Gastrocnemius medialis (tissue), 4 donors: ENCODE results near the gene DPYSL4. TPM values are rescaled to one million over a fixed set of nuclear protein-coding genes. Genes with fewer than 3 reads are reported as not detected.

Experiments
- ATAC-seq, 2 donors: fragments of 150-250 bp; one replicate each; pipeline ENCODE4 v1.9.1; 2016
- DNase-seq, 2 donors: peaks; one replicate each; pipeline ENCODE4 v3.0.0-alpha.2; 2019
- H3K27ac ChIP-seq, 4 donors: fragments of 200-600 bp; sonication (generic); 1 replicate in 1 of 4; 2 replicates in 3 of 4; pipeline ENCODE4 v1.5.1; 2016 to 2018; ENCODE audit warnings: mild to moderate bottlenecking in 2 of 4, moderate library complexity in 1 of 4
- H3K27me3 ChIP-seq, 3 donors: fragments of 200-600 bp; sonication (generic) in 2 of 3; 1 replicate in 1 of 3; 2 replicates in 2 of 3; pipeline versions ENCODE4 v1.5.1 to v1.6.0; 2016 to 2019; ENCODE audit warnings: mild to moderate bottlenecking in 1 of 3, moderate library complexity in 1 of 3
- H3K36me3 ChIP-seq, 2 donors: fragments of 200-600 bp; sonication (generic) in 1 of 2; one replicate each; pipeline ENCODE4 v1.5.1; 2017 to 2018
- H3K4me1 ChIP-seq, 2 donors: fragments of 200-600 bp; sonication (generic) in 1 of 2; one replicate each; pipeline ENCODE4 v1.5.1; 2016 to 2017; ENCODE audit warnings: mild to moderate bottlenecking in 2 of 2
- H3K4me3 ChIP-seq, 4 donors: fragments of 200-600 bp; sonication (generic) in 3 of 4; 1 replicate in 1 of 4; 2 replicates in 3 of 4; pipeline ENCODE4 v1.5.1; 2016 to 2019; ENCODE audit warnings: mild to moderate bottlenecking in 2 of 4
- H3K9me3 ChIP-seq, 3 donors: fragments of 200-600 bp; sonication (generic) in 2 of 3; 1 replicate in 1 of 3; 2 replicates in 2 of 3; pipeline ENCODE4 v1.5.1; 2016 to 2019
- POLR2A ChIP-seq, 2 donors: fragments of 450-650 bp; IDR thresholded peaks; one replicate each; pipeline ENCODE4 v1.6.1; 2017; ENCODE audit warnings: antibody characterized with exemption in 2 of 2, mild to moderate bottlenecking in 2 of 2, moderate library complexity in 2 of 2
- in situ Hi-C, 4 donors: fragments of 200-750 bp; cut with MboI; loops; one replicate each; pipeline versions ENCODE4 v1.15.0 to v1.8.0; 2017; ENCODE audit warnings: low sequenced_read_pairs in 4 of 4
- intact Hi-C: fragments of 100-400 bp; cut with DNase I; formaldehyde crosslinking; loops from one replicate; pipeline ENCODE4 v1.15.1; 2023; ENCODE audit warnings: low total_unique reads
- total RNA-seq, 4 donors: library from RNA; depleted of rRNA; stranded (reverse); fragments of >200 nt; gene quantifications; one replicate each; pipeline versions ENCODE4 v1.1.0 to v1.2.3, GENCODE V29; 2016
- TF ChIP-seq, protein P1 (sequence below), 5 experiments: fragments of 450-650 bp in 3 of 5; fragments of 200-600 bp in 2 of 5; sonication (generic) in 2 of 5; IDR thresholded peaks in 4 of 5; conservative IDR thresholded peaks in 1 of 5; 1 replicate in 4 of 5; 2 replicates in 1 of 5; pipeline ENCODE4 v1.5.1; 2016 to 2019; ENCODE audit warnings: antibody characterized with exemption in 5 of 5, mild to moderate bottlenecking in 3 of 5, moderate library complexity in 3 of 5

Gene DPYSL4
- total RNA-seq, 4 donors from 2014 or later, result 0.29 to 1.3 (median 0.46) TPM

DNA sequence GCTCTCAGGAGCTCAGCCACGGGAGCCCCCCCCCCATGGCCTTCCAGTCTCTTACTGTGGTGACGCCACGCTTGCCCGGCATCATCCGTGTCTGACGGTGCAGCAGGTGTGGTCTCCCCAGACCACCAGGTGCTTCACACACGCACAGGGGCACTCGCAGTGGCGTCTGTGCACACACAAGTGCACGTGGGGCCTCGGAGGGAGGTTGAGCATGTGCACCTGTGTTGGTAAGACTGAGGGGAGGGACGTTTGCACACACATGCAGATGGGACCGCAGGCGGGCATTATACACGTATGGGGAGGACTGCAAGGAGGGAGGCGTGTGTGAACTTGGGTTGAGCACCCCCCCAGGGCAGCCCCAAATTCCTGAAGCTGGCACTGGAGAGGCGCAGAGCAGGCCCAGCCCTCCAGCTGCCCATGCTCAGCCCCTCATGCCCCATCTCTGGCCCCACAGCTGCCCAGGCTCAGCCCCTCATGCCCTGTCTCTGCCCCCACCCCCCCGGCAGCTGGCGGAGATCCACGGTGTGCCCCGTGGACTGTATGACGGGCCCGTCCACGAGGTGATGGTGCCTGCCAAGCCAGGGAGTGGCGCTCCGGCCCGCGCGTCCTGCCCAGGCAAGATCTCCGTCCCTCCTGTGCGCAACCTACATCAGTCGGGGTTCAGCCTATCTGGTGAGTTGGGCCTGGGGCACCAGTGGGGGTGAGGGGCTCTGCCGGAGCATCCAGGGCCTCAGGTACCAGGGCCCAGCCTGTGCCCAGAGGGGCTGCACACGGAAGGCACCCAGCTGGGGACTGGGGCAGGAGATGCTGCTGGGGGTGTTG is 16.7 kb downstream of the DPYSL4 start:
- no peaks in the 10 kb centered on the region for H3K9me3 ChIP-seq

GRCh38 chr10:132204078-132204780 is 17.5 kb downstream of the DPYSL4 start:
- H3K27ac ChIP-seq, result no peak overlapping the region
- H3K4me1 ChIP-seq, result no peaks in the 10 kb centered on the region
- TF ChIP-seq POLR2A (IDR thresholded peaks at IDR 0.05), result no peak
- TF ChIP-seq, protein P1, sequence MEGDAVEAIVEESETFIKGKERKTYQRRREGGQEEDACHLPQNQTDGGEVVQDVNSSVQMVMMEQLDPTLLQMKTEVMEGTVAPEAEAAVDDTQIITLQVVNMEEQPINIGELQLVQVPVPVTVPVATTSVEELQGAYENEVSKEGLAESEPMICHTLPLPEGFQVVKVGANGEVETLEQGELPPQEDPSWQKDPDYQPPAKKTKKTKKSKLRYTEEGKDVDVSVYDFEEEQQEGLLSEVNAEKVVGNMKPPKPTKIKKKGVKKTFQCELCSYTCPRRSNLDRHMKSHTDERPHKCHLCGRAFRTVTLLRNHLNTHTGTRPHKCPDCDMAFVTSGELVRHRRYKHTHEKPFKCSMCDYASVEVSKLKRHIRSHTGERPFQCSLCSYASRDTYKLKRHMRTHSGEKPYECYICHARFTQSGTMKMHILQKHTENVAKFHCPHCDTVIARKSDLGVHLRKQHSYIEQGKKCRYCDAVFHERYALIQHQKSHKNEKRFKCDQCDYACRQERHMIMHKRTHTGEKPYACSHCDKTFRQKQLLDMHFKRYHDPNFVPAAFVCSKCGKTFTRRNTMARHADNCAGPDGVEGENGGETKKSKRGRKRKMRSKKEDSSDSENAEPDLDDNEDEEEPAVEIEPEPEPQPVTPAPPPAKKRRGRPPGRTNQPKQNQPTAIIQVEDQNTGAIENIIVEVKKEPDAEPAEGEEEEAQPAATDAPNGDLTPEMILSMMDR (IDR thresholded peaks at IDR 0.05 in 4 of 5, conservative IDR thresholded peaks at IDR 0.05 in 1 of 5), result no peak
- H3K9me3 ChIP-seq, result no peaks in the 10 kb centered on the region
- no peaks in the 10 kb centered on the region for H3K36me3 ChIP-seq
- no peaks in the 10 kb centered on the region for H3K27me3 ChIP-seq
- in situ Hi-C loops, result loop anchor here in 1 of 4 donors (25.0 kb wide), 1 partner anchor 258 kb away; no protein-coding TSS in a partner anchor
- no peak for DNase-seq
- intact Hi-C loops, result no loop called here
- H3K4me3 ChIP-seq, result no peak overlapping the region
- ATAC-seq, result no peak

More for the DNA sequence above, 16.7 kb downstream of the DPYSL4 start:
- ATAC-seq (no peak), DNase-seq (no peak)
- no peaks in the 10 kb centered on the region for H3K27me3 ChIP-seq
- no peaks in the 10 kb centered on the region for H3K36me3 ChIP-seq
- no peak overlapping the region for H3K27ac ChIP-seq
- H3K4me3 ChIP-seq, result no peak overlapping the region
- intact Hi-C loops, result no loop called here
- TF ChIP-seq POLR2A (IDR thresholded peaks at IDR 0.05), result no peak
- TF ChIP-seq, protein P1 (IDR thresholded peaks at IDR 0.05 in 4 of 5, conservative IDR thresholded peaks at IDR 0.05 in 1 of 5), result no peak
- in situ Hi-C loops, result loop anchor here in 1 of 4 donors (25.0 kb wide), 1 partner anchor 259 kb away; no protein-coding TSS in a partner anchor
- no peaks in the 10 kb centered on the region for H3K4me1 ChIP-seq

- in situ Hi-C loops, result loop anchor here in 1 of 4 donors (25.0 kb wide), 1 partner anchor 257 kb away; no protein-coding TSS in a partner anchor
- Histone ChIP-seq H3K4me3 (no peak overlapping the region), H3K27ac (no peak overlapping the region), H3K4me1 (no peaks in the 10 kb centered on the region), H3K36me3 (no peaks in the 10 kb centered on the region), H3K9me3 (no peaks in the 10 kb centered on the region), H3K27me3 (no peaks in the 10 kb centered on the region)
- intact Hi-C loops, result no loop called here
- TF ChIP-seq POLR2A (IDR thresholded peaks at IDR 0.05), result no peak
- TF ChIP-seq, protein P1 (IDR thresholded peaks at IDR 0.05 in 4 of 5, conservative IDR thresholded peaks at IDR 0.05 in 1 of 5), result no peak
- DNase-seq, result no peak
- ATAC-seq, result no peak
These were observed 18.2 kb downstream of the DPYSL4 start for GRCh38 chr10:132204781-132205473.

GRCh38 chr10:132205650-132206376 is 19.1 kb downstream of the DPYSL4 start:
- DNase-seq, result no peak
- intact Hi-C loops, result no loop called here
- Histone ChIP-seq H3K27ac (no peak overlapping the region), H3K27me3 (no peaks in the 10 kb centered on the region), H3K36me3 (no peaks in the 10 kb centered on the region), H3K4me3 (no peak overlapping the region), H3K9me3 (no peaks in the 10 kb centered on the region), H3K4me1 (no peaks in the 10 kb centered on the region)
- TF ChIP-seq, protein P1 (IDR thresholded peaks at IDR 0.05 in 4 of 5, conservative IDR thresholded peaks at IDR 0.05 in 1 of 5), result no peak
- TF ChIP-seq POLR2A (IDR thresholded peaks at IDR 0.05), result no peak
- no peak for ATAC-seq
- in situ Hi-C loops, result loop anchor here in 1 of 4 donors (25.0 kb wide), 1 partner anchor 256 kb away; no protein-coding TSS in a partner anchor
